Smooth muscle cell (in vitro differentiated cells): ENCODE results near the gene TOPORS. TPM values are rescaled to one million over a fixed set of nuclear protein-coding genes. Genes with fewer than 3 reads are reported as not detected.

Experiments used
- DNase-seq: peaks from one replicate; lab custom pipeline; 2025; ENCODE audit not compliant: unreplicated experiment; lab: John Stamatoyannopoulos, UW
- H2AFZ ChIP-seq: fragments of 200-600 bp; sonication (generic); 2 replicates; pipeline ENCODE4 v1.6.0; 2016; ENCODE audit warnings: antibody characterized with exemption, low read depth, mild to moderate bottlenecking
- H3F3A ChIP-seq: fragments of 200-600 bp; sonication (generic); 2 replicates; pipeline ENCODE4 v1.6.0; 2017; ENCODE audit warnings: antibody characterized with exemption, low read depth
- H3K27ac ChIP-seq: fragments of 200-600 bp; sonication (generic); 2 replicates; pipeline ENCODE4 v1.5.1; 2016; ENCODE audit warnings: low read depth, mild to moderate bottlenecking
- H3K27me3 ChIP-seq: fragments of 200-600 bp; sonication (generic); 2 replicates; pipeline ENCODE4 v1.6.1; 2016; ENCODE audit warnings: low read depth, mild to moderate bottlenecking
- H3K36me3 ChIP-seq: fragments of 200-600 bp; sonication (generic); 2 replicates; pipeline ENCODE4 v1.5.1; 2016; ENCODE audit warnings: low read depth
- H3K4me1 ChIP-seq: fragments of 200-600 bp; sonication (generic); 2 replicates; pipeline ENCODE4 v1.5.1; 2016; ENCODE audit warnings: low read depth
- H3K4me2 ChIP-seq: fragments of 200-600 bp; sonication (generic); 2 replicates; pipeline ENCODE4 v1.6.0; 2016; ENCODE audit warnings: mild to moderate bottlenecking
- H3K4me3 ChIP-seq: fragments of 200-600 bp; sonication (generic); 2 replicates; pipeline ENCODE4 v1.5.1; 2016; ENCODE audit warnings: mild to moderate bottlenecking
- H3K79me2 ChIP-seq: fragments of 200-600 bp; sonication (generic); 2 replicates; pipeline ENCODE4 v1.6.0; 2016; ENCODE audit warnings: low read depth, mild to moderate bottlenecking
- H3K9ac ChIP-seq: fragments of 200-600 bp; sonication (generic); 2 replicates; pipeline ENCODE4 v1.6.0; 2016; ENCODE audit warnings: low read depth
- H3K9me3 ChIP-seq: fragments of 200-600 bp; sonication (generic); replicated peaks from 2 replicates; pipeline ENCODE4 v1.5.1; 2016; ENCODE audit warnings: low read depth
- H4K20me1 ChIP-seq: fragments of 200-600 bp; sonication (generic); 2 replicates; pipeline ENCODE4 v1.6.0; 2016; ENCODE audit warnings: low read depth
- WGBS: methylation state at CpG from one replicate; pipeline ENCODE4 v1.1.7; 2016; ENCODE audit warnings: low lambda C conversion rate; 5-methylcytosine and 5-hydroxymethylcytosine counted together
- polyA plus RNA-seq: library from polyadenylated mRNA; unstranded; fragments of >200 nt; fragmentation: Nextera tagmentation; extraction: Ambion mirVana; gene quantifications from 2 replicates; pipeline ENCODE4 v1.2.1, GENCODE V29; 2016
- total RNA-seq: library from RNA; depleted of rRNA; stranded (reverse); fragments of >200 nt; gene quantifications from 2 replicates; pipeline ENCODE4 v1.2.3, GENCODE V29; 2014
- TF ChIP-seq, protein P1 (sequence below): fragments of 200-600 bp; sonication (generic); IDR thresholded peaks from 2 replicates; pipeline ENCODE4 v1.5.1; 2017; ENCODE audit warnings: borderline replicate concordance, mild to moderate bottlenecking, antibody characterized with exemption; ENCODE audit not compliant: insufficient read depth, poor library complexity, severe bottlenecking

TOPORS gene
- total and polyA plus RNA-seq, 2 experiments from 2014 or later: 14.2 to 25.3 TPM

DNA sequence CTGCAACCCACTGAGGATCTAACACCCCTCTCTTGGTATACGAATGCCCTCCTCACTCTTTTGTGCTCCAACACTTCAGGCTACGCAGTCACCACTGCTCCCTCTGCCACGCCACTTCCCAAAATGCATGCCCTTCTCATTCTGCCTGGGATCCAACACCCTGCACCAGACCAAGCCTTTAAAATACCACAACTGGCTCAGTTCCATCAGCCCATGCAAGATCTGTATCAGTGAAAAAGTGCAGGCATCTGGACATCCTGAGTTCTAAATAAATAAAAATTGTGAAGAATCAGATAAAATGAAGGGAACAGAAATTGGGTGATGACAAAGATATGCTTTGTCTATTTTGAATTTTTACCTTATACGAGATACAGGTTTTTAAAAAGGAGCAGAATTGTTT, 17.9 kb upstream of the TOPORS start:
- 95% methylated on average over 4 of the region's 4 CpGs for WGBS

DNA sequence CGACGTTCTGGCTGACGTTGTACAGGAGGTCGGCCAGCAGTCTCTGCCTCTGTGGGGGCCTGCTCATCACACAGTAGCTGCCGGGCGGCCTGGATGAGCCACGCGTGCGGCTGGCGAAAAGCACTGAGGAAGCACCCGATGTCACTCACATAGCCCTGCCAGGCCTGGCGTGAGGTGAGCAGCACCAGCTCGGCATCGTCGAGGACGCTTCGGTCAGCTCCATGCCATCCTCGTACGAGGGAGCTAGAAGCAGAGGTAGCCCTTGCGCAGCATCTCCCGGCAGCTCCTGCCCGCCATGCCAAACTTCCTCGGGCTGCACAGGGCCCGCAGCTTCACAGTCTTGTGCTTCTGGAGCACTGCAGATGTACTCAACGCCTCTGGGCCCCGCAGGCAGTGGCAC, 14.4 kb upstream of the TOPORS start:
- 97% methylated on average over 26 of the region's 26 CpGs for WGBS

More for the DNA sequence above, 17.9 kb upstream of the TOPORS start:
- TF ChIP-seq, protein P1, sequence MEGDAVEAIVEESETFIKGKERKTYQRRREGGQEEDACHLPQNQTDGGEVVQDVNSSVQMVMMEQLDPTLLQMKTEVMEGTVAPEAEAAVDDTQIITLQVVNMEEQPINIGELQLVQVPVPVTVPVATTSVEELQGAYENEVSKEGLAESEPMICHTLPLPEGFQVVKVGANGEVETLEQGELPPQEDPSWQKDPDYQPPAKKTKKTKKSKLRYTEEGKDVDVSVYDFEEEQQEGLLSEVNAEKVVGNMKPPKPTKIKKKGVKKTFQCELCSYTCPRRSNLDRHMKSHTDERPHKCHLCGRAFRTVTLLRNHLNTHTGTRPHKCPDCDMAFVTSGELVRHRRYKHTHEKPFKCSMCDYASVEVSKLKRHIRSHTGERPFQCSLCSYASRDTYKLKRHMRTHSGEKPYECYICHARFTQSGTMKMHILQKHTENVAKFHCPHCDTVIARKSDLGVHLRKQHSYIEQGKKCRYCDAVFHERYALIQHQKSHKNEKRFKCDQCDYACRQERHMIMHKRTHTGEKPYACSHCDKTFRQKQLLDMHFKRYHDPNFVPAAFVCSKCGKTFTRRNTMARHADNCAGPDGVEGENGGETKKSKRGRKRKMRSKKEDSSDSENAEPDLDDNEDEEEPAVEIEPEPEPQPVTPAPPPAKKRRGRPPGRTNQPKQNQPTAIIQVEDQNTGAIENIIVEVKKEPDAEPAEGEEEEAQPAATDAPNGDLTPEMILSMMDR: no peak
- DNase-seq: no peak
- H3K4me2 ChIP-seq: no peak overlapping the region
- H3K27me3 ChIP-seq: no peaks in the 10 kb centered on the region
- no peak overlapping the region for H2AFZ ChIP-seq
- peaks cover 20% of the 10 kb centered on the region for H3K4me1 ChIP-seq
- H3K9ac ChIP-seq: no peak overlapping the region
- H3K36me3 ChIP-seq: no peaks in the 10 kb centered on the region
- no peak overlapping the region for H3K4me3 ChIP-seq
- H3K27ac ChIP-seq: no peak overlapping the region
- no peaks in the 10 kb centered on the region for H3F3A ChIP-seq
- H3K79me2 ChIP-seq: peaks cover 55% of the 10 kb centered on the region
- H3K9me3 ChIP-seq: no peaks in the 10 kb centered on the region
- H4K20me1 ChIP-seq: peaks cover 6% of the 10 kb centered on the region

DNA sequence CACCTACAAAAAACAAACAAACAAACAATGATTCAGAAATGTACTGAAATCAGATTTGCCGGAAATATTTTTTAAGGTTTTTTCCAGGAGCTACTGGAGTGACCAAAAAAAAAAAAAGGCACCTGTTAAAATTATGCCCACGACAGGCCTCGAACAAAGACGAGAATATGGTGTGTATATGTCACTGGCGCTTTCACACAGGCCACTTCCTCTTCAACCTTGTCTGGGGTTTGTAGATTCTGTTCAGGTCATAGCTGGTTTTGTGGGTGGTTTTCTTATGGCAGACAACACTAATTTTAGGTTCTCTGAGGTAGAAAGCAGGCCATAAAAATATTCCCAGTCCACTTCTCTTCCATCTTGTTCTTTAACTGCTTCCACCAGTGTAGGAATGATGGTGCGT, 13.6 kb upstream of the TOPORS start:
- Histone ChIP-seq H4K20me1 (peaks cover 12% of the 10 kb centered on the region), H3K36me3 (no peaks in the 10 kb centered on the region), H3K9ac (no peak overlapping the region), H3K4me2 (no peak overlapping the region), H3K27ac (no peak overlapping the region), H3K79me2 (peaks cover 58% of the 10 kb centered on the region), H3K4me1 (peaks cover 3% of the 10 kb centered on the region), H2AFZ (no peak overlapping the region), H3K4me3 (no peak overlapping the region), H3K9me3 (no peaks in the 10 kb centered on the region), H3K27me3 (no peaks in the 10 kb centered on the region), H3F3A (no peaks in the 10 kb centered on the region)
- 97% methylated on average over 6 of the region's 6 CpGs for WGBS
- TF ChIP-seq, protein P1: no peak
- no peak for DNase-seq

More for the DNA sequence above, 14.4 kb upstream of the TOPORS start:
- Histone ChIP-seq H3K4me3 (no peak overlapping the region), H2AFZ (no peak overlapping the region), H3K9me3 (no peaks in the 10 kb centered on the region), H3K4me1 (peaks cover 11% of the 10 kb centered on the region), H4K20me1 (peaks cover 14% of the 10 kb centered on the region), H3K9ac (no peak overlapping the region), H3K36me3 (no peaks in the 10 kb centered on the region), H3F3A (no peaks in the 10 kb centered on the region), H3K27ac (no peak overlapping the region), H3K4me2 (no peak overlapping the region), H3K79me2 (peaks cover 60% of the 10 kb centered on the region), H3K27me3 (no peaks in the 10 kb centered on the region)
- no peak for DNase-seq
- TF ChIP-seq, protein P1: no peak

DNA sequence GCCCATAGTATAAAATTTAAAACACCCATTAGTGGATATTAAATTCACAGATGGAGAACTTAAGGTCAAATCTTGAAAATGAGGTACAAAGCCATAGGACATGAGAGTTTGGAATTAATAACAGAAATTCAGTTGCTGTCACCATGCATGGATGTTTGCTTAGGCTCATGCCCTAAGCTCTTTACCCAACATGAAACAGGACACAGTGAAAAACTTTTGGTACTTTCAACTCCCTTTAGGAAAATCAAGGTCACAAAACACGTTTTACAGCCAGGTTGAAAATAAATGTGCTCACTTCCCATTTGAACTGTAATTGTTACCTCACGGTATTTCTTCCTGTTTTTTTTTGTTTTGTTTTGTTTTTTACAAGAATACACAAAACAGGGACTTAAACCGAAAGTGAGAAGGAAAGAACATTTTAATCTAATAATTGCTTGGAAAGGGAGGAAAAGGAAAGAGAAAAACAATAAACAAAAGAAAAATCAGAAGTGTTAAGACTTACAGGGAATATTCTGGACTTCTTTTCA, 6.1 kb upstream of the TOPORS start:
- Histone ChIP-seq H3F3A (no peaks in the 10 kb centered on the region), H3K9me3 (no peaks in the 10 kb centered on the region), H3K4me2 (no peak overlapping the region), H2AFZ (no peak overlapping the region), H3K27ac (no peak overlapping the region), H3K79me2 (peaks cover 47% of the 10 kb centered on the region), H3K27me3 (no peaks in the 10 kb centered on the region), H3K4me1 (no peaks in the 10 kb centered on the region), H3K36me3 (no peaks in the 10 kb centered on the region), H4K20me1 (peaks cover 9% of the 10 kb centered on the region), H3K4me3 (no peak overlapping the region), H3K9ac (no peak overlapping the region)
- 94% methylated on average over 3 of the region's 3 CpGs for WGBS
- TF ChIP-seq, protein P1: no peak
- DNase-seq: no peak
